ENCODE measurements around the gene TM4SF20.
"Not testable (repeated sequence)": the region's sequence is repeated elsewhere in the genome, so short reads cannot be mapped to it uniquely, and the experiment has no call there.

DNA sequence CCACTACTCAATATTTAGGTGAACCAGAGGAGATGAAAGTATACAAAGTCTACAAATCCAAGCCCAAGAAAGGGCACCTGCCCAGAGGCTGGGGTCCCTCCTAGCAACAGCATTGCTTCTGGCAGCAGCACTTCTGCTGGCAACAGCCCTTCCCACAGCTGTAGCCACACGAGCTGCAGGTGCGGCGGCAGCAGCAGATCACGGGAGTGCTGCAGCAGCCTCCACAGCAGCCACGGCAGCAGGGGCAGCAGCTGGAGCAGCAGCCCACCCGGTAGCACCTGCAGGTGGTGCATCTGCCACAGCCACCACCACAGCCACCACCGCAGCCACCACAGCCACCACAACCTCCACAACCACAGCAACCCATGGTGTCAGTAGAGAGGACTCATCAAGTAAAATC is 8.5 kb upstream of the TM4SF20 start, which contains the start of gene SCYGR1:
- TF ChIP-seq POLR2A (IDR thresholded peaks at IDR 0.05) = not testable (repeated sequence)
- TF ChIP-seq, protein P1, sequence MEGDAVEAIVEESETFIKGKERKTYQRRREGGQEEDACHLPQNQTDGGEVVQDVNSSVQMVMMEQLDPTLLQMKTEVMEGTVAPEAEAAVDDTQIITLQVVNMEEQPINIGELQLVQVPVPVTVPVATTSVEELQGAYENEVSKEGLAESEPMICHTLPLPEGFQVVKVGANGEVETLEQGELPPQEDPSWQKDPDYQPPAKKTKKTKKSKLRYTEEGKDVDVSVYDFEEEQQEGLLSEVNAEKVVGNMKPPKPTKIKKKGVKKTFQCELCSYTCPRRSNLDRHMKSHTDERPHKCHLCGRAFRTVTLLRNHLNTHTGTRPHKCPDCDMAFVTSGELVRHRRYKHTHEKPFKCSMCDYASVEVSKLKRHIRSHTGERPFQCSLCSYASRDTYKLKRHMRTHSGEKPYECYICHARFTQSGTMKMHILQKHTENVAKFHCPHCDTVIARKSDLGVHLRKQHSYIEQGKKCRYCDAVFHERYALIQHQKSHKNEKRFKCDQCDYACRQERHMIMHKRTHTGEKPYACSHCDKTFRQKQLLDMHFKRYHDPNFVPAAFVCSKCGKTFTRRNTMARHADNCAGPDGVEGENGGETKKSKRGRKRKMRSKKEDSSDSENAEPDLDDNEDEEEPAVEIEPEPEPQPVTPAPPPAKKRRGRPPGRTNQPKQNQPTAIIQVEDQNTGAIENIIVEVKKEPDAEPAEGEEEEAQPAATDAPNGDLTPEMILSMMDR (IDR thresholded peaks at IDR 0.05) = not testable (repeated sequence)
